ENCODE results near the gene ERAL1. TPM values are rescaled to one million over a fixed set of nuclear protein-coding genes. Genes with fewer than 3 reads are reported as not detected.
A peak's percentile ranks its signal among the peaks of the same experiment; 100 is the strongest.

Gene ERAL1
- total and polyA plus RNA-seq, 2 of the 13 experiments (the other 11 are each of a cell fraction or from before 2014, with no cell fraction given): 46.9 to 72.2 TPM

GRCh38 chr17:28901866-28902818 lies 47.3 kb downstream of the ERAL1 start (continued):
- TF ChIP-seq TAF15 (IDR thresholded peaks at IDR 0.05; ENCODE audit: low read depth, low read length, poor library complexity, severe bottlenecking) (peak; percentile 70), ZNF709 (CRISPR knock-in tag; IDR thresholded peaks at IDR 0.05) (no peak), NFIC (IDR thresholded peaks at IDR 0.05; ENCODE audit: low read length) (no peak), KDM3A (CRISPR knock-in tag; IDR thresholded peaks at IDR 0.05; ENCODE audit: low read depth) (0 out of 2 replicates have a peak, but pooled peaks have one; percentile 22), MEF2D (CRISPR knock-in tag; IDR thresholded peaks at IDR 0.05) (peak; percentile 28; the same call in 1 of the 2 replicates), ZNF547 (CRISPR knock-in tag; IDR thresholded peaks at IDR 0.05) (no peak), BRCA1 (CRISPR knock-in tag; IDR thresholded peaks at IDR 0.05) (no peak), HHEX (CRISPR knock-in tag; IDR thresholded peaks at IDR 0.05) (no peak), SAFB2 (CRISPR knock-in tag; IDR thresholded peaks at IDR 0.05; ENCODE audit: borderline replicate concordance, low read depth) (no peak), ZNF597 (CRISPR knock-in tag; IDR thresholded peaks at IDR 0.05) (no peak), ZNF607 (CRISPR knock-in tag; IDR thresholded peaks at IDR 0.05; ENCODE audit: borderline replicate concordance) (0 out of 2 replicates have a peak, but pooled peaks have one; percentile 23), ZBTB43 (CRISPR knock-in tag; conservative IDR thresholded peaks at IDR 0.05) (no peak), PRDM15 (CRISPR knock-in tag; IDR thresholded peaks at IDR 0.05) (0 out of 2 replicates have a peak, but pooled peaks have one; percentile 4), ZNF441 (CRISPR knock-in tag; IDR thresholded peaks at IDR 0.05; ENCODE audit: borderline replicate concordance) (no peak), ZNF414 (CRISPR knock-in tag; IDR thresholded peaks at IDR 0.05) (0 out of 2 replicates have a peak, but pooled peaks have one; percentile 17), ZNF703 (CRISPR knock-in tag; IDR thresholded peaks at IDR 0.05; ENCODE audit: borderline replicate concordance) (no peak), FOXK1 (CRISPR knock-in tag; IDR thresholded peaks at IDR 0.05; ENCODE audit: borderline replicate concordance, low read depth) (no peak), ZMYM2 (CRISPR knock-in tag; IDR thresholded peaks at IDR 0.05) (0 out of 2 replicates have a peak, but pooled peaks have one; percentile 51), ZNF670 (CRISPR knock-in tag; IDR thresholded peaks at IDR 0.05; ENCODE audit: borderline replicate concordance) (no peak), ZBTB2 (CRISPR knock-in tag; IDR thresholded peaks at IDR 0.05; ENCODE audit: low read depth) (no peak)

Data from HepG2 (cell line).